Neuron (in vitro differentiated cells): Measurements from ENCODE around the gene PEX16.

Experiments
- H2AFZ ChIP-seq: one replicate; pipeline ENCODE4 v1.6.1; 2013; ENCODE audit warnings: low read depth, mild to moderate bottlenecking, inconsistent platforms, low read length, moderate library complexity
- H3K27me3 ChIP-seq: one replicate; pipeline ENCODE4 v1.6.1; 2013; ENCODE audit warnings: low read length; ENCODE audit not compliant: insufficient read depth
- H3K36me3 ChIP-seq: one replicate; pipeline ENCODE4 v1.6.1; 2013; ENCODE audit warnings: low read length; ENCODE audit not compliant: insufficient read depth
- H3K4me1 ChIP-seq: one replicate; pipeline ENCODE4 v1.6.1; 2013; ENCODE audit warnings: low read length; ENCODE audit not compliant: insufficient read depth
- H3K4me3 ChIP-seq: 2 replicates; pipeline ENCODE4 v1.5.1; 2013; ENCODE audit warnings: mild to moderate bottlenecking, low read length, moderate library complexity
- H3K9me3 ChIP-seq: one replicate; pipeline ENCODE4 v1.6.1; 2013; ENCODE audit warnings: low read length

Gene PEX16

DNA sequence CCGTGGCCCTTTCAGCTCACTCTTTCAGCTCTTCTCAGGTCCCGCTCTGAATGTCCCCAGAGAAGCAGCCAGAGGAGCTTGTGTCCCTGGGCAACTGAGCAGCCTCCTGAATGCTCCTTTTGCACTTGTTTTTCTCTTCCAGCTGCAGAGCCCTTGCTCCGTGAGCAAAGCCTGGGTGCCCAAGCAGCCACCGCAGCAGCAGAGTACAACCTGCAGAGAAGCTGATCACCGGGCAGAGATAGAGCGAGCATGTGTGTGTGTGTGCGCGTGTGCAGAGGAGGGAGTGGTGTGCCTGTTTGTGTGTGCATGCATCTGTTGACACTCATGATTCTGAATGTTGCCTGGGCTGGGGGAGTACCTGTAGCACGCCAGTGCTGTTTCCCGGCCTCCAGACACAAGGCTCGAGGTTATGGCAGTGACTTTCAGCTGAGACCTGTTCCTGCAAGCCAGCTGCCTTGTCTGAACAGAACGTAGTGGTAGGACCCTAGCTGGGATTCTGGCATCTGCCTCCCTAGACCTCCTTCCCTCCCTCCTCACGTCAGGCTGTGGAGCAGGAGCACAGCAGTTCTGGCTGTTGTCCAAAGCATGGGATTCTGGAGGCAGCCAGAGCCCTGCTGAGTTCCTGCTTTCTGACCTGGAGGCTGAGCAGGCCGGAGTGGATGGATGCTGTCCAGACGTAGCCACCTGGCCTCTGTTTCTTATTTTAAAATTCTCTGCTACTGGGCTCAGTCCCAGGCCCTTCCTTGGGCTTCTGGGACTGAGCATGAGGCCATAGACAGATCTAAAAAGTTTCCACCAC is 36.7 kb downstream of the PEX16 start:
- no peaks in the 10 kb centered on the region for H3K9me3 ChIP-seq
- H3K36me3 ChIP-seq = peaks cover 26% of the 10 kb centered on the region
- no peak overlapping the region for H3K4me3 ChIP-seq
- H2AFZ ChIP-seq = no peak overlapping the region
- H3K27me3 ChIP-seq = no peaks in the 10 kb centered on the region
- peaks cover 6% of the 10 kb centered on the region for H3K4me1 ChIP-seq

DNA sequence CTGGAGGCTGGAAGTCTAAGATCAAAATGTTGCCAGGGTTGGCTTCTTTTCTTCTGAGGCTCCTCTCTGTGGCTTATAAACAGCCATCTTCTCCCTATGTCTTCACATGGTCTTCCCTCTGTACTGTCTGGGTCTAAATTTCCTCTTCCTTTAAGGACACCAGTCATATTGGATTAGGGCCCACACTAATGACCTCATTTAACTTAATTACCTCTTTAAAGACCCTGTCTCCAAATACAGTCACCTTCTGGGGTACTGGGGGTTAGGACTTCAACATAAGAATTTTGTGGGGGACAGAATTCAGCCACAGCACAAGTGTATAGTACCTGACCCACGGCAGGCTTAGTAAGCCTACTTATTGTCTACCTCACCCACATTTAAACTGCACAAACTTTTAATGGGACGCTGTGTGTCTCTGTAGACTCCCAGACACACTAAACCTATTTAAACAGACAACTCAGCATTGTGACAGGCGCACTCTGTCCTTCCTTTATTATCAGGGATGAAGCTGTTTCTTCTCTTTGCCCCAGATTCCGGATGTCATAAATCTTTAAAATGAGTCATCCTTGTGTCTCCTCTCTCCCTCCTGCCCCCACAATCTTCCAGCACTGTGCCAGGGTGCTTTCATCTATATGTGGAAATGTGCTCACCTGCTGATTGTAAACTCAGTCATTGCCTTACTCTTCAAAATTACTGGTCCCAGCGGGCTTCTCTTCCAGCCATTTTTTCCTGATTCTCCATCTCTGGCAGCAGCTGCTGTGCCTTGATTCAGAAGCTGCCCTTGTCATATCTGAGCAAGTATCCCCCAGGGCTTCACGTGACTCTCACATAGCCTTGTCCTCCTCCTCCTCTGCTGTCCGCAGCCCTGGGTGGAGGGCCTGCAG is 37.6 kb downstream of the PEX16 start:
- Histone ChIP-seq H3K4me1 (peaks cover 4% of the 10 kb centered on the region), H3K9me3 (no peaks in the 10 kb centered on the region), H3K27me3 (no peaks in the 10 kb centered on the region), H3K4me3 (no peak overlapping the region), H3K36me3 (peaks cover 32% of the 10 kb centered on the region), H2AFZ (no peak overlapping the region)

DNA sequence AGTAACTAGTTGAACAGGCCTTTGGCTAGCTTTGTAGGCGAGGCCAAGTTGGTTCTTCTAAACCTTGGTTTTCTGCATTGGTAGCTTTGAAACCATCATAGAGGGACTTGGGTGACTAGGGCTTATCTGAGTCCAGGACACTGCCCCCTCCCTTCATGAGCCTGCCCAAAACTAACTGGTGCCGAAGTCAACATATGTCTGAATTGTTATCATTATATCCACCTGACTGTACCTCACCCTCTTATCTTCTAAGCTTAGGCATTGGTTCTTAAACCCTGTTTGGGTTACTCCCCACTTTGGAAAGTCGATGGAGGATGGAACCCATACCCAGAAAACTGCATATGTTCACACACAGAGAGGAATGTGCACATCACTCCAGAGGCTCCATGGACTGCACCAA is 39.8 kb downstream of the PEX16 start:
- Histone ChIP-seq H3K36me3 (peaks cover 37% of the 10 kb centered on the region), H3K4me3 (no peak overlapping the region), H3K27me3 (no peaks in the 10 kb centered on the region), H3K4me1 (peaks cover 4% of the 10 kb centered on the region), H2AFZ (no peak overlapping the region), H3K9me3 (no peaks in the 10 kb centered on the region)

DNA sequence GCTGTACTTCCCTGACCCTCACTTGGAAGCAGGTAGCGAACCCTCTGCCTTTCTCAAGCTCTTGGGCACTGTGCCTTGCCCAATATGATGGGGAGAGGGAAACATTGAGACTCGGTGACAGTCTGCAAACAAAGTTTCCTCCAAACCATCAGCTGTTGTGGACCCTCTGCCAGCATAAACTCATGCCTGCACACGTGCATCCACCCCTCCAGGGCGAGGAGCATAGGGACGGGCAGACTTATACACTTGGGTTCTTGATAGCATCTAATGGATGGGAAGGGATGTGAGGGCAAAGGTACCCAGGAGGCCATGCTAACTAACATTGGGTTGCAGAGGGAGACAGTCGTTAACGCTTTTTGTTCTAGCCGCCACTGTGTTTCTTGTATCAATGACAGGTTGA is 40.5 kb downstream of the PEX16 start:
- Histone ChIP-seq H3K9me3 (no peaks in the 10 kb centered on the region), H3K36me3 (peaks cover 37% of the 10 kb centered on the region), H3K4me3 (no peak overlapping the region), H3K4me1 (peaks cover 6% of the 10 kb centered on the region), H3K27me3 (no peaks in the 10 kb centered on the region), H2AFZ (no peak overlapping the region)

DNA sequence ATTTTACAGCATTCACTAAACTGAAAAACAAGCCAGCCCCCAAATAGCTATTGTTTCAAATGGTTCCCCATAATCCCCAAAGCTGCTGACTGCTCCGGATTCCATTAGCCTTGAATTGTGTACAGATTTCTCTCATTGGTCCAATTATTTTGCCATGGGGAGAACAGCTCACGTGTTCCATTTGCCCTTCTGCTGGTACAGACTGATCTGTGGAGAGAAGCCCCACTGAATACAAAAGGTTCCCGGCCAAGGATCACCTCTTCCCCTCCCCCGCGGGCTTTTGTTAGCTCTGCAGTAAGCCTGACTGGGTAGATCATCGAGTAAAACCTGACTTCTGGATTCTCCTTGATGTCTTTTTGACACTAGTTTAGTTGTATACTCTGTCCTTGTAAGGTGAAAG is 41.3 kb downstream of the PEX16 start:
- H3K9me3 ChIP-seq = no peaks in the 10 kb centered on the region
- peaks cover 6% of the 10 kb centered on the region for H3K4me1 ChIP-seq
- H3K4me3 ChIP-seq = no peak overlapping the region
- H3K36me3 ChIP-seq = peaks cover 35% of the 10 kb centered on the region
- no peak overlapping the region for H2AFZ ChIP-seq
- H3K27me3 ChIP-seq = no peaks in the 10 kb centered on the region

DNA sequence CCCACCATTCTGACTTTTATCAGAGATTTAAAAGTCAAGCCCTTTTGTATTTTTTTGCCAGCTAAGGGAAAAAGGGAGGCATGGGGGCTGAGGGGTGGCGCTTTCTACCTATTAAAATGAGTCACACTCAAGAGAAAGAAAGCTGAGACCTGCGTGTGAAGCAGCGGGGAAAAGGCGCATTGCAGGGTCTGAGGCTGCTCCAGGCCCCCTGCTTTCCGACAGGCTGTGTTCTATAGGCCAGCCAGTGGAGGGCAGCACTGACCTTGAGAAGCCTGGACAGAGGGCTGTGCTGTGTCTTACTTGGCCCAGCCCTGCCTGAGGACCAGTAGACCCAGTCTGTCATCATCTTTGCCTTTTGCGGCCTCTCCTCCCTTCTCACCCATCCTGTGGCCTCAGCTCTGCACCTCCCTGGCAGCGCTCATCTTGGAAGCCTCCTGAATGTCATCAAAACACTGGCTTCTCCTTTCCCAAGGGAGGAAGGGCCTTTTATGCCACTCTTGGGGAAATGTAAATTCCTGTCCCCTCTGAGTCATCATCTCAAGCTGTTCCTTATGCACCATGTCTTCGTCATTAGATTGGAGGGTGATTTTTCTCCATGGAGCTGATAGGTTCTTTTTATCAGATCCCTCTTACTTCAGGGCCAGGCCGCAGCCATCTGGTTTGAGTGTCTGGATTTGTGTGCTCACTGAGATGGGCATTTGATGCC is 44.9 kb downstream of the PEX16 start:
- no peaks in the 10 kb centered on the region for H3K9me3 ChIP-seq
- peaks cover 6% of the 10 kb centered on the region for H3K4me1 ChIP-seq
- H3K27me3 ChIP-seq = no peaks in the 10 kb centered on the region
- H2AFZ ChIP-seq = no peak overlapping the region
- H3K4me3 ChIP-seq = no peak overlapping the region
- peaks cover 58% of the 10 kb centered on the region for H3K36me3 ChIP-seq

DNA sequence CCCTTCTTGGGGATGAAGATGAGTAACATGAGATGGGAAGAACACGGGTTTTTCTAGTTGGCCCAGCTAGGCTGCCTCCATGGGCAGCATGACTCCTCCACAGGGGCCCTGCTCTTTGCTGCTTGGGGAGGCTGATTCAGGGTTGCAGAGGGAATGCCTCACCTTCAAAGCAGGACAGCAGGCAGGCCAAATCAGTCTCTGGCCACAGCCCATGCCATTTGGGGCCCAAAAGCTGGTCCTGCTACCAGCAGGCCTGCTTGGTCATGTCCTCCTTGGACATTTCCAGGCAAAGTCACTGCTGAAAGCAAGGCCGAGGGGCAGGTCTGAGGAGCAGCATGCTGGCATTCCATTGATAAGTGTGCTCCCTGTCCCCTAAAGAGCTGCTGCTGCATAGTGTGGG is 46.0 kb downstream of the PEX16 start:
- Histone ChIP-seq H3K4me3 (no peak overlapping the region), H3K9me3 (no peaks in the 10 kb centered on the region), H3K4me1 (peaks cover 6% of the 10 kb centered on the region), H2AFZ (no peak overlapping the region), H3K36me3 (peaks cover 59% of the 10 kb centered on the region), H3K27me3 (no peaks in the 10 kb centered on the region)

DNA sequence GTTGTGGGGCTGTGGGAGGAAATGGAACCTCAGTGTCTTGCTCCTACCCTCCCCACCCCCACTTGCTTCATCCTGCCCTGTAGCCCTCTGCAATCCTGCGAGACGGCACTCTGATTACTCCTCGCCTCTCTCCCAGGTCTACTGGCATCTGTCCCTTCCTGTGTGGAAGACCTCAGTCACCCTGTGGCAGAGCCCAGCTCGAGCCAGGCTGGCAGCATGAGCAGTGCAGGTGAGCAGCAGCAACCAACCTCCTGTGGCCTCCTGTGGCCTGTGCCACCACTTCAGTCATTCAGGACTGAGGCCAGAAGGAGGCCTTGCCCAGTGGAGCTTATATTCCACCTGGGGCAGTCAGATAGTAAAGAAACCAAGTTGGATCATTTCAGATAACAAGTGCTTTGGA is 47.0 kb downstream of the PEX16 start:
- H3K4me1 ChIP-seq = peaks cover 2% of the 10 kb centered on the region
- H3K9me3 ChIP-seq = no peaks in the 10 kb centered on the region
- H3K36me3 ChIP-seq = peaks cover 64% of the 10 kb centered on the region
- H3K27me3 ChIP-seq = no peaks in the 10 kb centered on the region
- no peak overlapping the region for H3K4me3 ChIP-seq
- H2AFZ ChIP-seq = no peak overlapping the region

DNA sequence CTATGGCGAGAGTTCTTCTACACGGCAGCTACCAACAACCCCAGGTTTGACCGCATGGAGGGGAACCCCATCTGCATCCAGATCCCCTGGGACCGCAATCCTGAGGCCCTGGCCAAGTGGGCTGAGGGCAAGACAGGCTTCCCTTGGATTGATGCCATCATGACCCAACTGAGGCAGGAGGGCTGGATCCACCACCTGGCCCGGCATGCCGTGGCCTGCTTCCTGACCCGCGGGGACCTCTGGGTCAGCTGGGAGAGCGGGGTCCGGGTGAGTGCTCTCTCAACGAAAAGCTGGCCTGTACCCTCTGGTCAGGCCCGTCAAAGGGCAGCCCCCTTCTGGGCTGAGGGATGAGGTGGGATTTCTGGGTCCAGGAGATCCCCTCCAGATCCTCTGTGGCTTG is 48.1 kb downstream of the PEX16 start:
- Histone ChIP-seq H3K36me3 (peaks cover 61% of the 10 kb centered on the region), H3K4me1 (peaks cover 2% of the 10 kb centered on the region), H3K9me3 (no peaks in the 10 kb centered on the region), H2AFZ (no peak overlapping the region), H3K4me3 (no peak overlapping the region), H3K27me3 (no peaks in the 10 kb centered on the region)

DNA sequence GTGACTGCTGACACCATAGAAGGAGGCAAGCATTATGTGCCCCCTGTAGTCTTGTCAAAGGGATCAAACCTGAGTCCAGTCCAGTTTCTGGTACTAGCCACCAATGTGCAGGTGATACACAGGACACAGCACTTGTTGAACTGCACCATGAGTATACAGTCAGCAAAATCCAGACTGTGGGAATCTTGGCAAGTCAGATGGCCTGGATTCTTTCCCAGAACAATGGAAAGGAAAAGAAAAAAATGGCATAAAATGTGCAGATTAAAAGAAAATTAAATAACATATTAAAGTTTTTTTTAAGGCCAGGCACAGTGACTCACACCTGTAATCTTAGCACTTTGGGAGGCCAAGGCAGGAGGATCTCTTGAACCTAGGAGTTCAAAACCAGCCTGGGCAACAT is 53.6 kb downstream of the PEX16 start:
- no peaks in the 10 kb centered on the region for H3K27me3 ChIP-seq
- H3K4me1 ChIP-seq = no peaks in the 10 kb centered on the region
- no peak overlapping the region for H3K4me3 ChIP-seq
- H2AFZ ChIP-seq = no peak overlapping the region
- H3K36me3 ChIP-seq = peaks cover 75% of the 10 kb centered on the region
- H3K9me3 ChIP-seq = no peaks in the 10 kb centered on the region

DNA sequence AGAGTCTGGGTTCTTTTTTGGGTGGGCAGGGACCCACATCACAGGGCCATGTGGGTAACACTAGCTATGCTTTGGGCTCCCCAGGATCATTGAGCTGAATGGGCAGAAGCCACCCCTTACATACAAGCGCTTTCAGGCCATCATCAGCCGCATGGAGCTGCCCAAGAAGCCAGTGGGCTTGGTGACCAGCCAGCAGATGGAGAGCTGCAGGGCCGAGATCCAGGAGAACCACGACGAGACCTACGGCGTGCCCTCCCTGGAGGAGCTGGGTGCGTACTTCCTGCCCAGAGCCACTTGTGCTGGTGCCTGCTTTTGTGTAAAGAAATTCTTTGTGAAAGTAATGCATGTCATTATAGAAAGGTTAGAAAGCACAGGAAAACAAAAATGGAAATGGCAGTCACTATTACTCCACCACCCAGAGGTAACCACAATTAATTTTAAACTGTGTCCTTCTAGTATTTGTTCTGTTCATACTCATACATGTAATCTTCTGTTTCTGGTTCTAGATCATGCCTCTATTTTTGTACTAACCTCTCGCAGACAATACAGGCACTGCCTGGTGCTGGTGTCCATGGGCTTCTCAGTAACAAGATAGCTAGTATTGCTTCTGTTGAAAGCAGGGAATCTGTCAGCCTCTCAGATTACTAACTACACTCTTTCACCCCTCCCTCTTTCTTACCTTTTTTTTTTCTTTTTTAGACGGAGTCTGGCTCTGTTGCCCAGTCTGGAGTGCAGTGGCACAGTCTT is 56.7 kb downstream of the PEX16 start:
- Histone ChIP-seq H3K4me3 (no peak overlapping the region), H3K36me3 (peaks cover 73% of the 10 kb centered on the region), H3K4me1 (no peaks in the 10 kb centered on the region), H3K27me3 (no peaks in the 10 kb centered on the region), H2AFZ (no peak overlapping the region), H3K9me3 (no peaks in the 10 kb centered on the region)

DNA sequence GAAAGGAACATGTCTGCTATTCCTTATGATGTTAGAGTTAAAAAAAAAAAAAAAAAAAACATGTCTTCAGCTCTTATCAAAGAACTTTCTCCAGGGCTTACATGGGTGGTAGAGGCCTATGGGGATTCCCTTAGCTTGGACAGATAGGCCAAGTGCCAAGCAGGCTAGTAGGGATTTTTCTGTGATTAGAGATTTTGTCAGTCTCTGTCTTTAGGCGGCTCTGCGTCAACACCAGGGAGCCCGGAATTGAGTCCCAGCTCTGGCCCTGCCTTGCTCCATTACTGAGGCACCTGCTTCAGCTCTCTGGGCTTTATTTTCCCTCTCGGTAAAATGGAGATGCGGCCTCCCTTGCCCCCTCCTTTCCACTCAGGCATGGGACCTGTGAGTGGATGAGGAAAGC is 57.3 kb downstream of the PEX16 start:
- H2AFZ ChIP-seq = no peak overlapping the region
- peaks cover 72% of the 10 kb centered on the region for H3K36me3 ChIP-seq
- H3K4me1 ChIP-seq = no peaks in the 10 kb centered on the region

More for the DNA sequence above, 57.3 kb downstream of the PEX16 start:
- no peaks in the 10 kb centered on the region for H3K27me3 ChIP-seq
- H3K9me3 ChIP-seq = no peaks in the 10 kb centered on the region
- no peak overlapping the region for H3K4me3 ChIP-seq
